ENCODE data around the gene FUT7. TPM values are rescaled to one million over a fixed set of nuclear protein-coding genes. Genes with fewer than 3 reads are reported as not detected.

Gene FUT7
- total RNA-seq, 1 donor, result not detected

DNA sequence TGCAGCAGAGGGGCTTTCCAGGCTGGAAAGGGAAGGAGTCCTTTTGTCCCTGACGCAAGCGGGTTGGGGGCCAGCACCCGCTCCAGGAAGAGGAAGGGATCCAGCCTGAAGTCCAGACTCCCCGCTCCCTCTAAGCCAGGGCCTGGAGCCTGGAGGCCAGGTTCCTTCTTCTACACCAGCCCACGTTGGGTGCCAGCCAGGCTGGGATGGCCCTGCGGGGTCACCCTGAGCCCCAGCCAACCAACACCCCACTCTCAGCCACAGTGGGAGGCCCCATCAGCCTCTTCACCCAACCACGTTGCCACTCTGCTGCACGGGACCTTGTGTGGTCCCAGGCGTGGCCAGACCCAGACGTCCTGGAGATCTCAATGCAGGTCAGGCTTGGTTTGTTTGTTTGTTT is 970 bp upstream of the FUT7 start:
- Histone ChIP-seq H3K4me1 (ENCODE audit: insufficient read depth, low read length) (peaks cover 9% of the 10 kb centered on the region), H3K27me3 (ENCODE audit: insufficient read depth, low read length) (no peaks in the 10 kb centered on the region), H3K36me3 (ENCODE audit: insufficient read depth, low read length) (no peaks in the 10 kb centered on the region), H3K79me2 (ENCODE audit: insufficient read depth, low read length) (no peaks in the 10 kb centered on the region), H3K4me2 (ENCODE audit: insufficient read depth, low read length) (no peak overlapping the region), H3K27ac (ENCODE audit: low read depth, low read length) (no peak overlapping the region), H2AFZ (ENCODE audit: low read length) (no peak overlapping the region), H3K9me3 (ENCODE audit: low read depth, low read length) (no peaks in the 10 kb centered on the region), H3K4me3 (ENCODE audit: insufficient read depth, low read length) (no peak overlapping the region), H4K20me1 (ENCODE audit: insufficient read depth, low read length) (peaks cover 4% of the 10 kb centered on the region)
- DNase-seq (ENCODE audit: insufficient read length, low spot score, missing footprints), result no peak
- TF ChIP-seq, protein P1, sequence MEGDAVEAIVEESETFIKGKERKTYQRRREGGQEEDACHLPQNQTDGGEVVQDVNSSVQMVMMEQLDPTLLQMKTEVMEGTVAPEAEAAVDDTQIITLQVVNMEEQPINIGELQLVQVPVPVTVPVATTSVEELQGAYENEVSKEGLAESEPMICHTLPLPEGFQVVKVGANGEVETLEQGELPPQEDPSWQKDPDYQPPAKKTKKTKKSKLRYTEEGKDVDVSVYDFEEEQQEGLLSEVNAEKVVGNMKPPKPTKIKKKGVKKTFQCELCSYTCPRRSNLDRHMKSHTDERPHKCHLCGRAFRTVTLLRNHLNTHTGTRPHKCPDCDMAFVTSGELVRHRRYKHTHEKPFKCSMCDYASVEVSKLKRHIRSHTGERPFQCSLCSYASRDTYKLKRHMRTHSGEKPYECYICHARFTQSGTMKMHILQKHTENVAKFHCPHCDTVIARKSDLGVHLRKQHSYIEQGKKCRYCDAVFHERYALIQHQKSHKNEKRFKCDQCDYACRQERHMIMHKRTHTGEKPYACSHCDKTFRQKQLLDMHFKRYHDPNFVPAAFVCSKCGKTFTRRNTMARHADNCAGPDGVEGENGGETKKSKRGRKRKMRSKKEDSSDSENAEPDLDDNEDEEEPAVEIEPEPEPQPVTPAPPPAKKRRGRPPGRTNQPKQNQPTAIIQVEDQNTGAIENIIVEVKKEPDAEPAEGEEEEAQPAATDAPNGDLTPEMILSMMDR (IDR thresholded peaks at IDR 0.05; ENCODE audit: extremely low read depth, low read depth, low read length), result no peak

DNA sequence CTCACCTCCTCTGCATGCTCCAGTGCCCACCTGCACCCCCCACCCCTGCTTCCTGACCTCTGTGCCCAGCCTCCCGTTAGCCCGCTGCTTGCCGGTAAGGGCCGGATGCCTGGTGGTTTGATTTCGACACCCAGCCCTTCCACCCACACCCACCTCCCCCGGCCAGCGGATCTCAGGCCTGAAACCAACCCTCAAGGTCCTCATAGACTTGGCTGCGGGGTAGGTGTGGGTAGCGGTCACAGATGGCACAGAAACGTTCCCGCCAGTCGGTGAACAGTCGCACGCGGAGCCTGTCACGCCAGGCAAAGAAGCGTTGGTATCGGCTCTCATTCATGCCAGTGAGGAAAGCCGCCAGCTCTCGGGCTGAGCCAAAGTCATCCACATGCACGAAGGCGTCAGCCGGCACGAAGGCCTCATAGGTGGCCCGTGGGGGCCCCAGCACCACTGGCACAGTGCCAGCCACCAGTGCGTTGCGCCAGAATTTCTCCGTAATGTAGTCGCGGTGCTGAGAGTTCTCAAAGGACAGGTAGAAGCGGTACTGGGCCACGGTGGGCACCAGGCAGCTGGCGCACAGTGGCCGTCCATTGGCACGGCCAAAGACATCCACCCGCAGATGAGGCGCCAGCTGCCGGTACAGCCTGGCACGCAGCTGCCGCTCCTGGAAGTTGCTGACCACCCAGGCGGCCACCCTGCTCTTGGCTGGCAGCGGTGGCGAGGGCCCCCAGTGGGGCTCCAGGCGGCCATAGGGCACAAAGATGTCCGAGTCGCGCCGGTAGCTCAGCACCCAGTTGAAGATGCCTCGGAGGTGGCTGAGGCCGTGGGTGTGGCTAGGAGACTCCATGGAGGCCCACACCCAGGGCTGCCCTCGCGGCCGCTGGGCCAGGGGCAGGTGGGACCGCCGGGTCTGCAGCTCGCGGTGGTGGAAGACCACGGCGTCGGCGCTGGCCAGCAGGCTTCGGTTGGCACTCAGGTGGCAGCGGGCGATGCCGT is 1.1 kb downstream of the FUT7 start:
- no peak for DNase-seq (ENCODE audit: insufficient read length, low spot score, missing footprints)
- no peak overlapping the region for H3K4me2 ChIP-seq (ENCODE audit: insufficient read depth, low read length)
- H3K27me3 ChIP-seq (ENCODE audit: insufficient read depth, low read length), result no peaks in the 10 kb centered on the region
- peaks cover 8% of the 10 kb centered on the region for H4K20me1 ChIP-seq (ENCODE audit: insufficient read depth, low read length)
- no peaks in the 10 kb centered on the region for H3K9me3 ChIP-seq (ENCODE audit: low read depth, low read length)
- H3K79me2 ChIP-seq (ENCODE audit: insufficient read depth, low read length), result no peaks in the 10 kb centered on the region
- no peak overlapping the region for H2AFZ ChIP-seq (ENCODE audit: low read length)
- no peak overlapping the region for H3K27ac ChIP-seq (ENCODE audit: low read depth, low read length)
- no peak overlapping the region for H3K4me3 ChIP-seq (ENCODE audit: insufficient read depth, low read length)
- no peaks in the 10 kb centered on the region for H3K36me3 ChIP-seq (ENCODE audit: insufficient read depth, low read length)
- H3K4me1 ChIP-seq (ENCODE audit: insufficient read depth, low read length), result peaks cover 15% of the 10 kb centered on the region
- TF ChIP-seq, protein P1 (IDR thresholded peaks at IDR 0.05; ENCODE audit: extremely low read depth, low read depth, low read length), result no peak

DNA sequence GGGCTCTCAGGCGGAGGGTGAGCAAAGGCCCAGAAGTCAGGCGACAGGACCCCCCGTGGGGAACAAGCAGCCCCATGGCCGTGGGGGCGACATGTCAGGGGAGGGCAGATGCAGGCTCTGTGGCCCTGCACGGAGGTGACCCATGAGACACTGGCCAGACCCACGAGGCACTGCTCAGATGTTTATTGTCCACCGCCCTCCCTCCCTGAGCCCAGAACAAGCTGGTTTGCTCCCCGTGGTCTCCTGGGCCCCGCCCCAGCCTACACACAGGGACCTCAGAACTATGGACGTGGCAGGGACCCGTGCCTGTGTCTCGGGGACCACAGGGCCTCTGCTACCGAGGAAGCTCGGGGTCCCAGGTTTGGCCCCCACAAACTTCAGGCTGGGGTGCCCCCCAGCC is 1.9 kb downstream of the FUT7 start:
- no peaks in the 10 kb centered on the region for H3K27me3 ChIP-seq (ENCODE audit: insufficient read depth, low read length)
- no peaks in the 10 kb centered on the region for H3K79me2 ChIP-seq (ENCODE audit: insufficient read depth, low read length)
- no peak for DNase-seq (ENCODE audit: insufficient read length, low spot score, missing footprints)
- peaks cover 10% of the 10 kb centered on the region for H4K20me1 ChIP-seq (ENCODE audit: insufficient read depth, low read length)
- no peaks in the 10 kb centered on the region for H3K36me3 ChIP-seq (ENCODE audit: insufficient read depth, low read length)
- peaks cover 15% of the 10 kb centered on the region for H3K4me1 ChIP-seq (ENCODE audit: insufficient read depth, low read length)
- TF ChIP-seq, protein P1 (IDR thresholded peaks at IDR 0.05; ENCODE audit: extremely low read depth, low read depth, low read length), result no peak
- H3K9me3 ChIP-seq (ENCODE audit: low read depth, low read length), result no peaks in the 10 kb centered on the region
- no peak overlapping the region for H3K27ac ChIP-seq (ENCODE audit: low read depth, low read length)
- H3K4me2 ChIP-seq (ENCODE audit: insufficient read depth, low read length), result no peak overlapping the region
- H2AFZ ChIP-seq (ENCODE audit: low read length), result no peak overlapping the region
- no peak overlapping the region for H3K4me3 ChIP-seq (ENCODE audit: insufficient read depth, low read length)

Measured in osteoblast (primary cell).